Epithelial cell of proximal tubule (primary cell): Measurements from ENCODE around the gene INPP4A. TPM values are rescaled to one million over a fixed set of nuclear protein-coding genes. Genes with fewer than 3 reads are reported as not detected.
A peak's percentile ranks its signal among the peaks of the same experiment; 100 is the strongest.
"Not testable (repeated sequence)": the region's sequence is repeated elsewhere in the genome, so short reads cannot be mapped to it uniquely, and the experiment has no call there.

Source experiments
- DNase-seq: peaks from one replicate; pipeline ENCODE4 v3.0.0-alpha.2; 2011; ENCODE audit warnings: low read depth
- H3K4me3 ChIP-seq: 2 replicates; pipeline ENCODE4 v1.5.1; 2011; ENCODE audit warnings: low read depth, mild to moderate bottlenecking, low read length
- CTCF ChIP-seq: conservative IDR thresholded peaks from 2 replicates; pipeline ENCODE4 v1.5.1; 2012; ENCODE audit warnings: low read depth, mild to moderate bottlenecking, low read length
- total RNA-seq: library from RNA; depleted of rRNA; stranded (reverse); fragments of >200 nt; gene quantifications from 2 replicates; pipeline ENCODE4 v1.2.3, GENCODE V29; 2015

INPP4A gene
- total RNA-seq, 1 donor from 2014 or later = 12.2 TPM

- DNase-seq = no peak
- no peak for TF ChIP-seq CTCF
These were observed 39.4 kb upstream of the INPP4A start for GRCh38 chr2:98405301-98405700.

GRCh38 chr2:98408155-98408554, 36.5 kb upstream of the INPP4A start:
- no peak overlapping the region for H3K4me3 ChIP-seq
- TF ChIP-seq CTCF = no peak
- no peak for DNase-seq

More at GRCh38 chr2:98405301-98405700, 39.4 kb upstream of the INPP4A start:
- H3K4me3 ChIP-seq = no peak overlapping the region

- DNase-seq = peak; percentile 7
- no peak overlapping the region for H3K4me3 ChIP-seq
- TF ChIP-seq CTCF = peak; percentile 88
These were observed 31.8 kb upstream of the INPP4A start for GRCh38 chr2:98412751-98413458.

- DNase-seq, H3K4me3 ChIP-seq: not testable (repeated sequence)
These were observed 30.4 kb upstream of the INPP4A start for GRCh38 chr2:98414246-98414645.

- not testable (repeated sequence) for DNase-seq, H3K4me3 ChIP-seq
These were observed 28.9 kb upstream of the INPP4A start for GRCh38 chr2:98415719-98416248.

- no peak overlapping the region for H3K4me3 ChIP-seq
- TF ChIP-seq CTCF = no peak
- DNase-seq = no peak
These were observed 28.1 kb upstream of the INPP4A start for GRCh38 chr2:98416383-98417159.

- DNase-seq = no peak
- H3K4me3 ChIP-seq = no peak overlapping the region
- no peak for TF ChIP-seq CTCF
These were observed 25.1 kb upstream of the INPP4A start for GRCh38 chr2:98419544-98419943.
